H1 (cell line): Measurements from ENCODE around the gene ST3GAL2. TPM values are rescaled to one million over a fixed set of nuclear protein-coding genes. Genes with fewer than 3 reads are reported as not detected.

ENCODE experiments used
- CTCF ChIA-PET: fragments of 300-600 bp; sonication (Branson Sonifier 250); formaldehyde crosslinking; loops from one replicate; lab custom pipeline; 2021; ENCODE audit not compliant: partially characterized antibody; lab: Charles Lee
- POLR2A ChIA-PET: fragments of 300-600 bp; sonication (Branson Sonifier 250); formaldehyde crosslinking; loops from one replicate; lab custom pipeline; 2021; ENCODE audit warnings: inconsistent platforms; ENCODE audit not compliant: partially characterized antibody; lab: Charles Lee
- DNase-seq, 2 experiments: peaks; one replicate each; pipeline versions ENCODE4 v3.0.0 to v3.0.0-alpha.2; 2010 to 2022; ENCODE audit warnings: low spot score in 2 of 2, low read depth in 1 of 2, mixed read lengths in 1 of 2
- FAIRE-seq: peaks from 2 replicates; lab custom pipeline; 2011; peaks lifted over from hg19 to GRCh38; lab: Jason Lieb, UNC
- H2AFZ ChIP-seq: 2 replicates; pipeline ENCODE4 v1.8.1; 2012; ENCODE audit warnings: low read length, inconsistent platforms
- H2AK5ac ChIP-seq: 2 replicates; pipeline ENCODE4 v1.6.1; 2013; ENCODE audit warnings: low read depth, low read length
- H2BK120ac ChIP-seq: replicated peaks from 2 replicates; pipeline ENCODE3; 2013; ENCODE audit warnings: low read depth, low read length, inconsistent platforms
- H2BK12ac ChIP-seq: 2 replicates; pipeline ENCODE4 v1.6.1; 2013; ENCODE audit warnings: low read depth, low read length
- H2BK15ac ChIP-seq: 2 replicates; pipeline ENCODE4 v1.6.1; 2013; ENCODE audit warnings: low read length
- H2BK20ac ChIP-seq: 2 replicates; pipeline ENCODE4 v1.6.1; 2013; ENCODE audit warnings: low read length
- H2BK5ac ChIP-seq: 2 replicates; pipeline ENCODE4 v1.6.1; 2013; ENCODE audit warnings: low read depth, low read length
- H3K14ac ChIP-seq: 2 replicates; pipeline ENCODE4 v1.6.1; 2013; ENCODE audit warnings: inconsistent platforms; ENCODE audit not compliant: insufficient read length
- H3K18ac ChIP-seq: 2 replicates; pipeline ENCODE4 v1.6.1; 2013; ENCODE audit warnings: low read length; ENCODE audit errors: extremely low read depth
- H3K23ac ChIP-seq: 2 replicates; pipeline ENCODE4 v1.6.1; 2013; ENCODE audit warnings: inconsistent platforms; ENCODE audit not compliant: insufficient read length
- H3K23me2 ChIP-seq: 2 replicates; pipeline ENCODE4 v1.6.1; 2013; ENCODE audit warnings: low read depth, low read length
- H3K27ac ChIP-seq: 2 replicates; pipeline ENCODE4 v1.6.1; 2011; ENCODE audit warnings: low read depth, low read length, inconsistent platforms
- H3K27me3 ChIP-seq, 4 experiments: replicated peaks in 1 of 4; 1 replicate in 1 of 4; 2 replicates in 3 of 4; pipeline versions ENCODE4 v1.6.1 to v1.8.1; 2011 to 2013; ENCODE audit warnings: low read length in 3 of 4, mild to moderate bottlenecking in 3 of 4, inconsistent platforms in 2 of 4, mixed read lengths in 2 of 4, moderate library complexity in 1 of 4; ENCODE audit not compliant: control insufficient read depth in 3 of 4, insufficient read depth in 3 of 4; ENCODE audit errors: extremely low read depth in 1 of 4
- H3K36me3 ChIP-seq, 4 experiments: 2 replicates each; pipeline versions ENCODE4 v1.6.1 to v1.8.1; 2011 to 2013; ENCODE audit warnings: mild to moderate bottlenecking in 4 of 4, low read length in 3 of 4, moderate library complexity in 2 of 4, control low read depth in 1 of 4, inconsistent platforms in 1 of 4; ENCODE audit not compliant: insufficient read depth in 4 of 4, control insufficient read depth in 2 of 4
- H3K4ac ChIP-seq: replicated peaks from 2 replicates; pipeline ENCODE3; 2013; ENCODE audit warnings: low read length, low read depth, mixed read lengths, inconsistent platforms; ENCODE audit not compliant: insufficient read length
- H3K4me1 ChIP-seq, 4 experiments: replicated peaks in 1 of 4; 1 replicate in 1 of 4; 2 replicates in 3 of 4; pipeline versions ENCODE4 v1.6.1 to v1.8.1; 2011 to 2013; ENCODE audit warnings: low read length in 3 of 4, inconsistent platforms in 2 of 4, mixed read lengths in 1 of 4; ENCODE audit not compliant: insufficient read depth in 4 of 4, control insufficient read depth in 3 of 4
- H3K4me2 ChIP-seq, 2 experiments: 2 replicates each; pipeline versions ENCODE4 v1.6.1 to v1.8.1; 2011 to 2013; ENCODE audit warnings: low read depth in 2 of 2, low read length in 2 of 2, control low read depth in 1 of 2, inconsistent platforms in 1 of 2, mild to moderate bottlenecking in 1 of 2; ENCODE audit not compliant: insufficient read depth in 1 of 2
- H3K4me3 ChIP-seq, 4 experiments: fragments of 200-600, 300-600 bp in 1 of 4; sonication (generic), shearing (Covaris generic), sonication (Bioruptor Twin) in 1 of 4; 2 replicates each; pipeline versions ENCODE4 v1.5.1 to v1.8.1; 2011 to 2016; ENCODE audit warnings: low read length in 4 of 4, low read depth in 3 of 4, control low read depth in 2 of 4, inconsistent platforms in 2 of 4, mild to moderate bottlenecking in 2 of 4, mixed read lengths in 1 of 4, moderate library complexity in 1 of 4; ENCODE audit not compliant: insufficient read depth in 2 of 4; ENCODE audit errors: extremely low read depth in 1 of 4
- H3K56ac ChIP-seq: replicated peaks from 2 replicates; pipeline ENCODE3; 2013; ENCODE audit warnings: low read depth, mild to moderate bottlenecking, mixed read lengths, low read length, inconsistent platforms; ENCODE audit not compliant: insufficient read length
- H3K79me1 ChIP-seq: 2 replicates; pipeline ENCODE4 v1.6.1; 2013; ENCODE audit warnings: low read depth, low read length, control low read depth
- H3K79me2 ChIP-seq, 2 experiments: 2 replicates each; pipeline versions ENCODE4 v1.6.1 to v1.8.1; 2012 to 2013; ENCODE audit warnings: low read length in 2 of 2, mild to moderate bottlenecking in 2 of 2, inconsistent platforms in 1 of 2; ENCODE audit not compliant: insufficient read depth in 2 of 2, control insufficient read depth in 1 of 2
- H3K9ac ChIP-seq, 4 experiments: replicated peaks in 1 of 4; 1 replicate in 1 of 4; 2 replicates in 3 of 4; pipeline versions ENCODE4 v1.6.1 to v1.8.1; 2011 to 2013; ENCODE audit warnings: low read depth in 3 of 4, low read length in 3 of 4, control low read depth in 2 of 4, mild to moderate bottlenecking in 2 of 4, moderate library complexity in 2 of 4, inconsistent platforms in 1 of 4; ENCODE audit errors: extremely low read depth in 1 of 4
- H3K9me3 ChIP-seq, 2 experiments: 2 replicates each; pipeline versions ENCODE4 v1.6.1 to v1.8.1; 2012 to 2013; ENCODE audit warnings: mild to moderate bottlenecking in 2 of 2, moderate library complexity in 2 of 2, control low read depth in 1 of 2, inconsistent platforms in 1 of 2, low read depth in 1 of 2, low read length in 1 of 2, mixed read lengths in 1 of 2; ENCODE audit not compliant: insufficient read depth in 2 of 2
- H4K20me1 ChIP-seq, 2 experiments: replicated peaks in 1 of 2; 2 replicates each; pipeline versions ENCODE3 to v1.8.1; 2011 to 2013; ENCODE audit warnings: inconsistent platforms in 2 of 2, low read length in 2 of 2, mild to moderate bottlenecking in 1 of 2; ENCODE audit not compliant: insufficient read depth in 2 of 2, control insufficient read depth in 1 of 2
- H4K5ac ChIP-seq: 2 replicates; pipeline ENCODE4 v1.6.1; 2013; ENCODE audit warnings: low read length, low read depth, mixed read lengths, inconsistent platforms; ENCODE audit not compliant: insufficient read length
- H4K8ac ChIP-seq: 2 replicates; pipeline ENCODE4 v1.8.0; 2013; ENCODE audit warnings: mild to moderate bottlenecking, moderate library complexity, low read length, inconsistent platforms; ENCODE audit not compliant: insufficient read depth; ENCODE audit errors: extremely low read depth
- H4K91ac ChIP-seq: replicated peaks from 2 replicates; pipeline ENCODE3; 2013; ENCODE audit warnings: low read length, mixed read lengths, inconsistent platforms; ENCODE audit not compliant: insufficient read length
- KDM1A ChIP-seq: fragments of 200-600, 300-600 bp; sonication (generic); IDR thresholded peaks from 2 replicates; pipeline ENCODE4 v1.7.1; 2016; ENCODE audit warnings: mild to moderate bottlenecking, low read length, borderline replicate concordance
- KDM5A ChIP-seq: fragments of 200-600 bp; IDR thresholded peaks from 2 replicates; pipeline ENCODE4 v1.7.1; 2012; ENCODE audit warnings: mild to moderate bottlenecking, low read length, inconsistent platforms, mixed read lengths
- RBBP5 ChIP-seq: IDR thresholded peaks from 2 replicates; pipeline ENCODE4 v1.7.1; 2012; ENCODE audit warnings: low read depth, mild to moderate bottlenecking, inconsistent platforms, low read length, moderate library complexity, borderline replicate concordance
- RNF2 ChIP-seq: fragments of 200-900, 300-1000 bp; sonication (generic); IDR thresholded peaks from 2 replicates; pipeline ENCODE4 v1.7.1; 2016; ENCODE audit warnings: borderline replicate concordance, low read depth, mild to moderate bottlenecking, antibody characterized with exemption, low read length; ENCODE audit not compliant: poor library complexity, severe bottlenecking; ENCODE audit errors: missing control alignments
- RXRA ChIP-seq: IDR thresholded peaks from 2 replicates; pipeline ENCODE4 v1.6.1; 2011; ENCODE audit warnings: low read depth, mild to moderate bottlenecking, low read length, moderate library complexity; ENCODE audit not compliant: insufficient read depth
- SIRT6 ChIP-seq: IDR thresholded peaks from one replicate; pipeline ENCODE4 v1.7.1; 2012; ENCODE audit warnings: low read length, inconsistent platforms
- SUZ12 ChIP-seq: fragments of 200-600 bp; sonication (generic); IDR thresholded peaks from 2 replicates; pipeline ENCODE4 v1.6.1; 2012; ENCODE audit warnings: mild to moderate bottlenecking, inconsistent platforms, low read length, moderate library complexity, mixed read lengths
- YY1 ChIP-seq: IDR thresholded peaks from 2 replicates; pipeline ENCODE4 v1.6.1; 2011; ENCODE audit warnings: low read depth, mild to moderate bottlenecking, low read length
- ZNF274 ChIP-seq: IDR thresholded peaks from 2 replicates; pipeline ENCODE4 v1.7.0; 2012; ENCODE audit warnings: low read length, borderline replicate concordance; ENCODE audit errors: extremely low read depth
- WGBS, 2 experiments: shearing (Covaris generic) in 1 of 2; methylation state at CpG; one replicate each; pipeline versions ENCODE4 v1.1.6 to v1.1.7; 2013 to 2015; ENCODE audit warnings: low lambda C conversion rate in 2 of 2, mixed read lengths in 2 of 2, inconsistent platforms in 1 of 2, low coverage in 1 of 2, missing lambda C conversion rate in 1 of 2; ENCODE audit not compliant: insufficient replicate concordance in 2 of 2, insufficient coverage in 1 of 2, insufficient read length in 1 of 2; ENCODE audit errors: extremely low coverage in 1 of 2, missing lambda C conversion rate in 1 of 2; 5-methylcytosine and 5-hydroxymethylcytosine counted together
- polyA plus RNA-seq, 7 experiments: library from polyadenylated mRNA; depleted of rRNA in 3 of 7; stranded (reverse) in 5 of 7; unstranded in 2 of 7; fragments of >200 nt in 5 of 7; fragments of 200-250 nt in 2 of 7; gene quantifications; 1 replicate in 5 of 7; 2 replicates in 1 of 7; 4 replicates in 1 of 7; pipeline versions ENCODE4 v1.2.1 to v1.2.3, GENCODE V29; 2011 to 2013; ENCODE audit warnings: missing spikeins in 2 of 7, mixed read lengths in 2 of 7
- total RNA-seq: library from RNA; stranded (reverse); fragmentation: NEBNext Ultra II Directional; extraction: Animal tissue kit (Norgen Biotek cat#: 25700); gene quantifications from 2 replicates; pipeline ENCODE4 v1.2.1, GENCODE V29; 2021
- TF ChIP-seq, protein P1 (sequence below): IDR thresholded peaks from 2 replicates; pipeline ENCODE4 v1.6.1; 2012; ENCODE audit warnings: inconsistent platforms
- TF ChIP-seq, protein P2 (sequence below): IDR thresholded peaks from 2 replicates; pipeline ENCODE4 v1.6.1; 2011; ENCODE audit warnings: low read depth, mild to moderate bottlenecking, low read length; ENCODE audit not compliant: insufficient read depth

The ST3GAL2 gene
- total and polyA plus RNA-seq, 2 of the 8 experiments (the other 6 are each of a cell fraction or from before 2014, with no cell fraction given): 14.4 to 39.7 TPM

DNA sequence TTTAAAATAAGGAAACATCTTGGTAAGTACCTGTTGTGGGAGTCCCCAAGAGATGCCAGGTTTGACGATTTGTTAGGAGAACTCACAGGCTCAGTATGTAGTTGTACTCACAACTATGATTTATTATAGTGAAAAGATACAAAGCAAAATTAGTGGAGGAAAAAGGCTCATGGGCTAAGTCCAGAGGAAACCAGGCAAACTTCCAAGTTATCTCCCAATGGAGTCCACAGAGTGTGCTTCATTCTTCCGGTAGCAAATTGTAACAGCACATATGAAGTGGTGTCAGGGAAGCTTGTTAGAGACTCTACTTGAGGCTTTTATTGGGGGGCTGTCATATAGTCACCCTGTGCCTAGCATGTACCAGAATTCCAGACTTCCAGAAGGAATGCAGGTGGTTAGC, 89.9 kb downstream of the ST3GAL2 start:
- no peak overlapping the region for H3K4me2 ChIP-seq
- H3K23ac ChIP-seq: no peak overlapping the region
- no peak overlapping the region for H2BK15ac ChIP-seq
- H3K4me3 ChIP-seq: no peak overlapping the region
- ChIA-PET CTCF (no interaction called here), POLR2A (interaction anchor here (0.8 to 1.2 kb wide), 3 partner anchors 11 to 60 kb away, joined by 3 to 4 read pairs (median 3); no protein-coding TSS in a partner anchor)
- no peak overlapping the region for H3K14ac ChIP-seq
- 0 out of 7 replicates have a peak, but pooled peaks cover 0 to 3% (median 0%) of the 10 kb centered on the region in 4 experiments for H3K4me1 ChIP-seq
- H3K9me3 ChIP-seq: no peaks in the 10 kb centered on the region
- peaks cover 0 to 14% (median 4%) of the 10 kb centered on the region in 4 experiments; a peak in 4 of 8 replicates for H3K36me3 ChIP-seq
- no peak overlapping the region for H3K27ac ChIP-seq
- no peak overlapping the region for H4K8ac ChIP-seq
- no peak overlapping the region for H2AFZ ChIP-seq
- H4K5ac ChIP-seq: no peak overlapping the region
- no peak overlapping the region for H3K56ac ChIP-seq
- H3K18ac ChIP-seq: no peak overlapping the region
- no peak overlapping the region for H2BK120ac ChIP-seq
- no peak for FAIRE-seq
- no peaks in the 10 kb centered on the region for H3K23me2 ChIP-seq
- no peak overlapping the region for H2BK20ac ChIP-seq
- no peak overlapping the region for H2AK5ac ChIP-seq
- no peak for TF ChIP-seq SIRT6
- no peak for TF ChIP-seq RBBP5
- no peak for TF ChIP-seq RXRA
- TF ChIP-seq, protein P1, sequence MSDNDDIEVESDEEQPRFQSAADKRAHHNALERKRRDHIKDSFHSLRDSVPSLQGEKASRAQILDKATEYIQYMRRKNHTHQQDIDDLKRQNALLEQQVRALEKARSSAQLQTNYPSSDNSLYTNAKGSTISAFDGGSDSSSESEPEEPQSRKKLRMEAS: no peak
- no peak for TF ChIP-seq YY1
- no peak for TF ChIP-seq ZNF274
- no peak for TF ChIP-seq SUZ12
- TF ChIP-seq KDM1A: no peak
- TF ChIP-seq, protein P2, sequence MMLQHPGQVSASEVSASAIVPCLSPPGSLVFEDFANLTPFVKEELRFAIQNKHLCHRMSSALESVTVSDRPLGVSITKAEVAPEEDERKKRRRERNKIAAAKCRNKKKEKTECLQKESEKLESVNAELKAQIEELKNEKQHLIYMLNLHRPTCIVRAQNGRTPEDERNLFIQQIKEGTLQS: no peak
- TF ChIP-seq KDM5A: no peak
- no peak for TF ChIP-seq RNF2
- H3K79me2 ChIP-seq: peaks cover 0 to 26% of the 10 kb centered on the region in 2 experiments; a peak in 3 of 4 replicates
- DNase-seq: no peak
- H2BK5ac ChIP-seq: no peak overlapping the region
- H3K4ac ChIP-seq: no peak overlapping the region
- no peak overlapping the region; a peak in 1 of 7 replicates for H3K9ac ChIP-seq
- no peak overlapping the region for H4K91ac ChIP-seq
- WGBS, 2 experiments: 91% methylated on average over 2 of the region's 2 CpGs; no CpG with 5 or more reads in 1 of the 2 experiments
- H4K20me1 ChIP-seq: no peaks in the 10 kb centered on the region
- H3K27me3 ChIP-seq: no peaks in the 10 kb centered on the region
- no peak overlapping the region for H2BK12ac ChIP-seq
- peaks cover 2% of the 10 kb centered on the region for H3K79me1 ChIP-seq
